Hepatocyte (in vitro differentiated cells): Measurements from ENCODE around the gene PANK2.

ENCODE experiments used
- CTCF ChIP-seq: fragments of 200-600 bp; sonication (generic); IDR thresholded peaks from 2 replicates; pipeline ENCODE4 v1.5.1; 2016; ENCODE audit warnings: antibody characterized with exemption, mild to moderate bottlenecking; ENCODE audit not compliant: poor library complexity
- EZH2 ChIP-seq: fragments of 200-600 bp; sonication (generic); IDR thresholded peaks from 2 replicates; pipeline ENCODE4 v1.6.1; 2016; ENCODE audit warnings: antibody characterized with exemption, mild to moderate bottlenecking, borderline replicate concordance

DNA sequence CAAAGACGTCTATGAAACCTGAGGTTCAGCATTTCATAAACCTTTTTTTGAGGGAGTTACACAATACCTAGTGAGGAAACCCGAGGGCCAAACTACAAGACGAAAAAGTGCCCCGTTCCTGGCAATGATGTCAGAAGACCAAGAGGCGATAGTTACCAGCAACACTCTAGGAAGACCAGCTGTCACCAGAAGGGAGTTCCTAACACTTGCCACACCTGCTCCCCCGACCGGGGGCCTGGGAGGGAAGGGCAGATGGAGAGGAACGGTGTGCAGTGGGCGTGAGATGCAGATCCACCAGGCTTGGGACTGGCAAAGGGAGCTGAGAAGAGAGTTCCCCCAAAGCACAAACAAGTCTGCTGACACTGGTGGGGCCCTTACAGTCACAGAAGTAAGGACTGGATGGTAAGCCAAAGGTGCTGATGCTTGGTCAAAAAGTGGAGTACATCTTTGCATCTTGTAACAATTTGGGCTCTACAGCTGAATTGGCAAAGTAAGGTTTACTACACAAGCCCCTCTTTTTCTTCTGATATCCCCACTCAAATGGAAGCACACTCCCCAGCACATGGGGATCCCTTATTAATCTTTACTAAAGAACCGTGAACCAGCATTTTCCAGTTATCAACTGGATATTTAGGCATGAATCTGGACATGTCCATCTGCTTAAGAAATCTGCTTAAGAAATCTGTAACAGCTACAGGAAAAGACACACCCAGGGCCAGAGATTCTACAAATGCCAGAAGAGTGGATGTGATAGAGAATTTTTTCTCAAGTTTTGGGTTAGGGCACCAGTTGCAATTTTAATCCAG, 38.5 kb downstream of the PANK2 start:
- TF ChIP-seq CTCF, result no peak
- no peak for TF ChIP-seq EZH2
